COR-L47 (cell line): ENCODE measurements around the gene CHDH.

Experiments
- DNase-seq: peaks from one replicate; lab custom pipeline; 2025; lab: John Stamatoyannopoulos, UW

Gene CHDH

GRCh38 chr3:53789459-53789858 lies 56.8 kb downstream of the CHDH start:
- no peak for DNase-seq

GRCh38 chr3:53788038-53788437 lies 58.2 kb downstream of the CHDH start:
- DNase-seq: no peak

- no peak for DNase-seq
Observed at GRCh38 chr3:53787016-53787415, 59.2 kb downstream of the CHDH start.

GRCh38 chr3:53780806-53781205 lies 65.4 kb downstream of the CHDH start:
- no peak for DNase-seq

- DNase-seq: no peak
Observed at GRCh38 chr3:53780171-53780570, 66.0 kb downstream of the CHDH start.

GRCh38 chr3:53778153-53778552 lies 68.1 kb downstream of the CHDH start:
- no peak for DNase-seq

- DNase-seq: no peak
Observed at GRCh38 chr3:53777468-53777867, 68.8 kb downstream of the CHDH start.

GRCh38 chr3:53776494-53777101 lies 69.6 kb downstream of the CHDH start:
- no peak for DNase-seq

GRCh38 chr3:53775834-53776251 lies 70.4 kb downstream of the CHDH start:
- DNase-seq: no peak

GRCh38 chr3:53775018-53775417 lies 71.2 kb downstream of the CHDH start:
- DNase-seq: no peak

- DNase-seq: no peak
Observed at GRCh38 chr3:53774414-53774813, 71.8 kb downstream of the CHDH start.

- DNase-seq: no peak
Observed at GRCh38 chr3:53773611-53774368, 72.4 kb downstream of the CHDH start.

GRCh38 chr3:53773021-53773436 lies 73.2 kb downstream of the CHDH start:
- DNase-seq: no peak

- no peak for DNase-seq
Observed at GRCh38 chr3:53772562-53772961, 73.7 kb downstream of the CHDH start.

- no peak for DNase-seq
Observed at GRCh38 chr3:53768478-53769459, 77.5 kb downstream of the CHDH start.

GRCh38 chr3:53766706-53767105 lies 79.5 kb downstream of the CHDH start:
- DNase-seq: no peak

- DNase-seq: no peak
Observed at GRCh38 chr3:53765753-53766152, 80.5 kb downstream of the CHDH start.

- no peak for DNase-seq
Observed at GRCh38 chr3:53764026-53764775, 82.0 kb downstream of the CHDH start.

- no peak for DNase-seq
Observed at GRCh38 chr3:53763353-53763752, 82.9 kb downstream of the CHDH start.
